ENCODE data around the gene MAPKAP1. TPM values are rescaled to one million over a fixed set of nuclear protein-coding genes. Genes with fewer than 3 reads are reported as not detected.
"Not testable (repeated sequence)": the region's sequence is repeated elsewhere in the genome, so short reads cannot be mapped to it uniquely, and the experiment has no call there.

Gene MAPKAP1
- total RNA-seq, 2 donors from 2014 or later: 62.1 to 78.9 TPM

- no peak for DNase-seq (ENCODE audit: low spot score)
- H3K4me1 ChIP-seq: no peaks in the 10 kb centered on the region
- no peaks in the 10 kb centered on the region for H3K27me3 ChIP-seq
- H3K36me3 ChIP-seq: no peaks in the 10 kb centered on the region
- TF ChIP-seq CTCF (IDR thresholded peaks at IDR 0.05): no peak
- no peaks in the 10 kb centered on the region for H3K9me3 ChIP-seq
- no peak overlapping the region for H3K4me3 ChIP-seq
- H3K27ac ChIP-seq: no peak overlapping the region
Measured at GRCh38 chr9:125574126-125574877, 132.7 kb downstream of the MAPKAP1 start.

GRCh38 chr9:125572461-125572860, 134.5 kb downstream of the MAPKAP1 start:
- H3K9me3 ChIP-seq; H3K4me3 ChIP-seq; H3K27ac ChIP-seq; H3K27me3 ChIP-seq; DNase-seq (ENCODE audit: low spot score); H3K36me3 ChIP-seq: not testable (repeated sequence)
- peaks cover 0 to 12% of the 10 kb centered on the region in 2 donors for H3K4me1 ChIP-seq

- H3K4me1 ChIP-seq: peaks cover 0 to 12% of the 10 kb centered on the region in 2 donors
- H3K36me3 ChIP-seq; H3K27ac ChIP-seq; H3K27me3 ChIP-seq; DNase-seq (ENCODE audit: low spot score); H3K4me3 ChIP-seq; H3K9me3 ChIP-seq: not testable (repeated sequence)
Measured at GRCh38 chr9:125571824-125572223, 135.2 kb downstream of the MAPKAP1 start.

- Histone ChIP-seq H3K9me3 (no peaks in the 10 kb centered on the region), H3K36me3 (no peaks in the 10 kb centered on the region), H3K27me3 (no peaks in the 10 kb centered on the region), H3K4me3 (no peak overlapping the region), H3K27ac (no peak overlapping the region), H3K4me1 (peaks cover 0 to 12% of the 10 kb centered on the region in 2 donors)
- no peak for TF ChIP-seq CTCF (IDR thresholded peaks at IDR 0.05)
- DNase-seq (ENCODE audit: low spot score): no peak
Measured at GRCh38 chr9:125570246-125570645, 136.8 kb downstream of the MAPKAP1 start.

- no peaks in the 10 kb centered on the region for H3K27me3 ChIP-seq
- TF ChIP-seq CTCF (IDR thresholded peaks at IDR 0.05): no peak
- no peaks in the 10 kb centered on the region for H3K9me3 ChIP-seq
- H3K4me3 ChIP-seq: no peak overlapping the region
- peaks cover 0 to 12% of the 10 kb centered on the region in 2 donors for H3K4me1 ChIP-seq
- H3K36me3 ChIP-seq: no peaks in the 10 kb centered on the region
- H3K27ac ChIP-seq: no peak overlapping the region
- DNase-seq (ENCODE audit: low spot score): no peak
Measured at GRCh38 chr9:125568621-125569020, 138.4 kb downstream of the MAPKAP1 start.

GRCh38 chr9:125566051-125566450, 141.0 kb downstream of the MAPKAP1 start:
- not testable (repeated sequence) for H3K9me3 ChIP-seq; H3K27ac ChIP-seq; DNase-seq (ENCODE audit: low spot score); H3K27me3 ChIP-seq; H3K36me3 ChIP-seq; H3K4me3 ChIP-seq
- H3K4me1 ChIP-seq: peaks cover 0 to 12% of the 10 kb centered on the region in 2 donors

GRCh38 chr9:125565126-125565525, 141.9 kb downstream of the MAPKAP1 start:
- no peak for TF ChIP-seq CTCF (IDR thresholded peaks at IDR 0.05)
- H3K4me3 ChIP-seq: no peak overlapping the region
- no peaks in the 10 kb centered on the region for H3K36me3 ChIP-seq
- H3K4me1 ChIP-seq: peaks cover 0 to 12% of the 10 kb centered on the region in 2 donors
- no peaks in the 10 kb centered on the region for H3K27me3 ChIP-seq
- no peaks in the 10 kb centered on the region for H3K9me3 ChIP-seq
- H3K27ac ChIP-seq: no peak overlapping the region
- no peak for DNase-seq (ENCODE audit: low spot score)

All from right atrium auricular region (tissue), 2 donors.